Stimulated activated CD8-positive, alpha-beta memory T cell treated with anti-CD3 and anti-CD28 coated beads, Interleukin-2, amount 100 ng/mL, for 1 hour (primary cell): ENCODE data around the gene KCNF1.
A peak's percentile ranks its signal among the peaks of the same experiment; 100 is the strongest.

Source experiments
- DNase-seq, 2 donors: peaks; one replicate each; pipeline ENCODE4 v3.0.0-alpha.2; 2020; ENCODE audit warnings: low read depth in 2 of 2

The KCNF1 gene, protein sequence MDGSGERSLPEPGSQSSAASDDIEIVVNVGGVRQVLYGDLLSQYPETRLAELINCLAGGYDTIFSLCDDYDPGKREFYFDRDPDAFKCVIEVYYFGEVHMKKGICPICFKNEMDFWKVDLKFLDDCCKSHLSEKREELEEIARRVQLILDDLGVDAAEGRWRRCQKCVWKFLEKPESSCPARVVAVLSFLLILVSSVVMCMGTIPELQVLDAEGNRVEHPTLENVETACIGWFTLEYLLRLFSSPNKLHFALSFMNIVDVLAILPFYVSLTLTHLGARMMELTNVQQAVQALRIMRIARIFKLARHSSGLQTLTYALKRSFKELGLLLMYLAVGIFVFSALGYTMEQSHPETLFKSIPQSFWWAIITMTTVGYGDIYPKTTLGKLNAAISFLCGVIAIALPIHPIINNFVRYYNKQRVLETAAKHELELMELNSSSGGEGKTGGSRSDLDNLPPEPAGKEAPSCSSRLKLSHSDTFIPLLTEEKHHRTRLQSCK

GRCh38 chr2:10911291-10912075 is at the start of gene KCNF1:
KCNF1 (plus strand) TSS chr2:10911934; CDS start chr2:10912427, 493 bp downstream.
- no peak for DNase-seq

GRCh38 chr2:10862330-10862729 is 49.4 kb upstream of the KCNF1 start:
- DNase-seq: no peak

- no peak for DNase-seq
Measured at GRCh38 chr2:10863047-10863446, 48.7 kb upstream of the KCNF1 start.

DNA sequence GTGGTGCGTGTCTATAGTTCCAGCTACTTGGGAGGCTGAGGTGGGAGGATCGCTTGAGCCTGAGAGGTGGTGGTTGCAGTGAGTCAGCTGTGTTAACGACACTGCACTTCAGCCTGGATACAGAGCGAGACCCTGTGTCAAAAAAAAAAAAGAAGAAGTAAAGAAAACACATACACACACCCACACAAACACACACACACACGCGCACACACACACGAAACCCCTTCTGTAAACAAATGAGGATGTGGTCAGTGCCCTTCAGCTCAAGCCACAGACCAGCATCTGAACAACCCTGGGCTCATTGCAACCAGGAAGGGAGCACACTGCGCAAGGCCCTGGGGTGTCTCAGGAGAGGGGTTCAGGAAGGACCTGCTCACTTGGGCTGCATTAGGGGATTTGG is 47.9 kb upstream of the KCNF1 start:
- no peak for DNase-seq

DNA sequence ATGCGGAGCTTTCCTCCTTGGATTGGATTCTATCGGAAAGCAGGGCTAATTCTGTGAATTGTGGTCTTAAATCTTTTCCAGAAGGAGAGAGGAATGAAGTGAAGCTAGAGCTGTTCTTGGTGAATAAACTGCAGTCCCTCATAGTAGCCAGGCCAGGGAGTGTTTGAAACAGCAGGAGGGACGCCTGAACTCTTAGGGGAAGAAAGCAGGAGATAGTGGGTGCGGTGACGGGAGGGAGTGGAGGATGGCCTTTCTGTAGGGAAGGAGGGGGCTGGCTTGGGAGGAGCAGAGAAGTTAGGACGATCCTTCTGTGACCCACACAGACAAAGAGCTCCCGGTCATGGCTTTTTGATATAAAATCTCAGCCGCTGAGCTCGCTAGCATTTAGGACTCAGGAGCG is 47.5 kb upstream of the KCNF1 start:
- DNase-seq: no peak

- peak in 1 of 2 donors; percentile 3 for DNase-seq
Measured at GRCh38 chr2:10864861-10865636, 46.7 kb upstream of the KCNF1 start.

DNA sequence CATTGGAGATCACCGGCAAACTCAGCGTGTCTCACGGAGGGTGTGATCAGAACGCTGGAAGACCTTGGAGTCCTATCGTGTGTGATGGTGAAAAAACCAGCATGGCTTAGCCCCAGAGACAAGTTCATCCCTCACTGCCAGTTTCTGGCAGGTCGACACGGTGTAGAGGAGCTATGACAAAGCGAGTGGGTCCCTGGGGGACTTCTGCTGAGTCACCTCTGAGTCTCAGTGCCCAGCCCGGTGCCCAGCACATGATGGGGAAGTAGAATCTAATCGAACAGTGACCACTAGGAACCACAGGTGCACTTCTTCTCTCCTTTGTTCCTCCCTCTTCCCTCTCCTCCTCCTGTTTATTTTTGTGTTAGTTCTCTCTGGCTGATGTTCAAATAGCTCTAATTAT is 45.9 kb upstream of the KCNF1 start:
- DNase-seq: no peak

GRCh38 chr2:10867692-10868420 is 43.9 kb upstream of the KCNF1 start:
- DNase-seq: no peak

- no peak for DNase-seq
Measured at GRCh38 chr2:10868465-10869314, 43.0 kb upstream of the KCNF1 start.

DNA sequence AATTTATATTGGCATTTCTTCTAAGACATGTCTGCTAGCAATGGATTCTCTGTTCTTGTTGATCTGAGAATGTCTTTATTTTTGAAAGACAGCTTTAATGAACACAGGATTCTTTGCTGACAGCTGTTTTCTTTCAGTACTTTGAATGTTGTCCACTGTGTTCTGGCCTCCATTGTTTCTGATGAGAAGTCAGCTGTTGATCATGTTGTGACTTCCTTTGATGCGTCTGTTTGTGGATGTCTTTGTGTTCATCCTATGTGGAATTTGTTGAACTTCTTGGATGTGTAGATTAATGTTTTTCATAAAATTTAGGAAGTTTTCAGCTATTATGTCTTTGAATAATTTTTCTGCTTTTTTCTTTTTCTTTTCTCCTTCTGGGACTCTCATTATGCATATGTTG is 39.8 kb upstream of the KCNF1 start:
- no peak for DNase-seq

DNA sequence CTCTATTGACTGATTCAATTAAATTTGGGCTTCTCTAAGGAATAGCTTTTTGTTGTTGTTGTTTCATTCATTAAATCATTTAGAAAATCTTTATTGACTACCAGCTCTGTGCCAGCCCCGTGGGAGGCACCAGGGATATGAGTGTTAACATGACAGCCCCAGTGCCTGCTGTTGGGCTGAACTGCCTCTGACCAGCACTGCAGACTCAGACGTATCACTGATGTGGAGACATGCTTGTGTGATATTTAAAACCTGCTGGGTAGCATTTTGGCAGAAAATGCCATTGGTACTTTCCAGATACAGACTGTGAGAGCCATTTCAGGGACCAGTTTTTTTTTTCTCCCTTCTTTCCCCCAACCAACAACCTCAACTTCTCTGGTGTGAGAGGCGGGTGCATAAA is 38.6 kb upstream of the KCNF1 start:
- DNase-seq: no peak

GRCh38 chr2:10873790-10874437 is 37.8 kb upstream of the KCNF1 start:
- DNase-seq: no peak

DNA sequence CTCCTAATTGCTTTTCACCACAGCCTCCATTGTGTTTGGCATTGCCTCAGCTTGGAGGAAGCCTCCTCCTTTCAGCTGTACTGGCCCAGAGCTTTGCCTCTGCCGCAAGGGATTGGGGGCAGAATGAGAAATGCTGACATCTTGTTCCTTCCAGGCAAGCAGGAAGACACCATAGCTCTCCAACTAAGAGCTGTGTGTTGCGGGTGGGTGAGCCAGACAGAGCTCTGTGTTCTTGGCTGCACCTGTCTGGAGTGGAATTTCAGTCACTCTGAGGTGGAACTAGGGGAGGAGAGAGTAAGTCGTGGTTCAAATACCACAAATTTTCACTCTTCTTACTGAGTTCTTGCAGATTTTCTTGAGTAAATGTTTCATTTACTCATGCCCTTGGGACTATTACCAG is 36.6 kb upstream of the KCNF1 start:
- no peak for DNase-seq

- DNase-seq: no peak
Measured at GRCh38 chr2:10876394-10876793, 35.3 kb upstream of the KCNF1 start.

- no peak for DNase-seq
Measured at GRCh38 chr2:10876963-10877362, 34.8 kb upstream of the KCNF1 start.

- DNase-seq: no peak
Measured at GRCh38 chr2:10877651-10878111, 34.1 kb upstream of the KCNF1 start.

GRCh38 chr2:10878268-10878915 is 33.3 kb upstream of the KCNF1 start:
- DNase-seq: no peak

- no peak for DNase-seq
Measured at GRCh38 chr2:10879159-10879558, 32.6 kb upstream of the KCNF1 start.
